Measurements from ENCODE around the gene SLC4A1. TPM values are rescaled to one million over a fixed set of nuclear protein-coding genes. Genes with fewer than 3 reads are reported as not detected.
A peak's percentile ranks its signal among the peaks of the same experiment; 100 is the strongest.

The SLC4A1 gene
- total RNA-seq, 1 experiment from 2014 or later: 0.22 TPM

DNA sequence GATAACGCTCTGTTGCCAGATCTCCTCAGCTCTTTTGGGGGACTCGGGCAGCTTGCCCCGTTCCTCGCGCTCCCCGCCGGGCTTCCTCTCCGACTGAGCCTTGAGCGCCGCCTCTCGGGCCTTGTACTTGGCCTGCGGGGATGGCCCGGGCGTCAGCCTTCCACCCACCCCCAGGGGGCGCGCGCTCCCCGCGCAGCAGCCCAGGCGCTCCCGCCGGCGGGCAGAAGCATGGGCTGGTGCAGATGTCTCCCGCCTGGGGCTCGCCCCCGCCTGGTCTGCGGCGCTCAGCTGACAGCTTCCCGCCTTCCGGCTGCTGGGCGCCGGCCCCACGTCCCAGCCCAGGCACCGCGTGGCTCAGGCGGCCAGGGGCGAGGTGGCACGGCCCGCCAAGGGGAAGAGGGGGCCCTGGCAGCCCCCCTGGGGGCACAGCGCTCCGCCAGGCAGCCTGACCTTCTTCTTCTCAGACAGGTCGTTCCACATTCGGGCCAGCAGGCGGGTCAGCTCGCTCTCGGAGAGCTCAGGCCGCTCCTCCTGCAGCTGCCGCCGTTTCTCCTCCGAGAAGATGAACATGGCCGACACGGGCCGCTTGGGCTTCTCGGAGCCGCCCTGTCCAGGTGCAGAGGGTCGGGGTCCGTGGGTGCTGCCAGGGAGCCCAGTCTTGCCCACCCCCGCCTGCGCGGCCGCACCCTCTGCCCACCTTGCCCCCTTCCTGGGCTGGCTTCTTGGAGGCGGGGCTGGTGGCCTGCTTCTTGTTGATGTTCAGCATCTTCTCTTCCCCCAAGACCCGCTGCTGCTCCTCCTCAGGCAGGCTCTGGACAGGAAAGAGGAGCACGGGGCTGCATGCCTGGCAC, 57.4 kb downstream of the SLC4A1 start:
- POLR2A ChIA-PET: interaction anchor here (0.9 to 1.7 kb wide), 3 partner anchors 114 to 140 kb away, joined by 3 to 5 read pairs (median 3); partner anchors contain the start of genes G6PC3, GRN and SLC25A39
- Histone ChIP-seq H3K36me3 (ENCODE audit: control insufficient read depth in 1 of 2, insufficient read depth in 2 of 2, low read length in 2 of 2) (peaks cover 20 to 51% of the 10 kb centered on the region in 2 experiments; a peak in 3 of 4 replicates), H3K9me2 (ENCODE audit: insufficient read depth) (no peaks in the 10 kb centered on the region), H3K79me2 (ENCODE audit: insufficient read depth, low read length) (peaks cover 14% of the 10 kb centered on the region; the same call in 1 of the 2 replicates), H3K27me3 (ENCODE audit: insufficient read depth, low read length) (no peaks in the 10 kb centered on the region), H3K4me1 (ENCODE audit: control insufficient read depth in 1 of 2, insufficient read depth in 2 of 2, low read length in 2 of 2) (peaks cover 19 to 49% of the 10 kb centered on the region in 2 experiments), H3K9me3 (ENCODE audit: control insufficient read depth in 1 of 2, insufficient read depth in 1 of 2, low read depth in 1 of 2, low read length in 2 of 2) (no peaks in the 10 kb centered on the region), H4K20me1 (ENCODE audit: insufficient read depth) (no peaks in the 10 kb centered on the region), H3K27ac (ENCODE audit: low read depth, low read length) (peak overlapping the region; percentile 42), H3K4me2 (ENCODE audit: low read length) (peak overlapping the region; percentile 70), H2AFZ (ENCODE audit: low read depth, low read length, poor library complexity, severe bottlenecking) (no peak overlapping the region), H3K9ac (ENCODE audit: low read length) (peak overlapping the region; percentile 39), H3K4me3 (replicated peaks in 1 of 2; ENCODE audit: low read depth in 1 of 2, low read length in 2 of 2) (0 out of 4 replicates have a peak overlapping the region, but pooled peaks of 1 of the 2 experiments have one; percentile 2)
- CTCF ChIA-PET: interaction anchor here (0.9 to 3.0 kb wide), 17 partner anchors 8 to 313 kb away, joined by 3 to 19 read pairs (median 7); partner anchors contain the start of genes FAM171A2, GRN, SLC25A39 and TMUB2
- DNase-seq (ENCODE audit: low read depth, low spot score) (peak; percentile 63), ATAC-seq (peak; percentile 88)
- no TSS peak for BruUV-seq (replicated peaks)
- RAD21 ChIA-PET (ENCODE audit: low non-redundant PET in 1 of 2, low total read pairs in 2 of 2, uncharacterized antibody in 2 of 2, unreplicated experiment in 2 of 2): interaction anchor here in 1 of 2 experiments (0.7 to 1.2 kb wide), 2 partner anchors 116 to 139 kb away, joined by 3 to 4 read pairs; no protein-coding TSS in a partner anchor
- intact Hi-C loops (cut with micrococcal nuclease): loop anchor here (2.0 to 10.0 kb wide), 2 partner anchors 116 to 314 kb away; no protein-coding TSS in a partner anchor
- no peak for TF ChIP-seq EZH2 (IDR thresholded peaks at IDR 0.05)
- no peak for TF ChIP-seq SP1 (IDR thresholded peaks at IDR 0.05; ENCODE audit: low read depth)
- no peak for TF ChIP-seq CBX3 (IDR thresholded peaks at IDR 0.05; ENCODE audit: low read depth)
- peak; percentile 90 for TF ChIP-seq EGR1 (IDR thresholded peaks at IDR 0.05; ENCODE audit: low read depth)
- TF ChIP-seq ELF1 (IDR thresholded peaks at IDR 0.05; ENCODE audit: borderline replicate concordance, low read depth): no peak
- TF ChIP-seq EZH2phosphoT487 (IDR thresholded peaks at IDR 0.05; ENCODE audit: borderline replicate concordance): no peak
- peak; percentile 70 for TF ChIP-seq YY1 (IDR thresholded peaks at IDR 0.05; ENCODE audit: extremely low read depth, insufficient replicate concordance, low read depth, low read length)
- TF ChIP-seq ATF3 (IDR thresholded peaks at IDR 0.05): no peak
- no peak for TF ChIP-seq FOSL1 (IDR thresholded peaks at IDR 0.05; ENCODE audit: low read depth)
- TF ChIP-seq, protein P1, sequence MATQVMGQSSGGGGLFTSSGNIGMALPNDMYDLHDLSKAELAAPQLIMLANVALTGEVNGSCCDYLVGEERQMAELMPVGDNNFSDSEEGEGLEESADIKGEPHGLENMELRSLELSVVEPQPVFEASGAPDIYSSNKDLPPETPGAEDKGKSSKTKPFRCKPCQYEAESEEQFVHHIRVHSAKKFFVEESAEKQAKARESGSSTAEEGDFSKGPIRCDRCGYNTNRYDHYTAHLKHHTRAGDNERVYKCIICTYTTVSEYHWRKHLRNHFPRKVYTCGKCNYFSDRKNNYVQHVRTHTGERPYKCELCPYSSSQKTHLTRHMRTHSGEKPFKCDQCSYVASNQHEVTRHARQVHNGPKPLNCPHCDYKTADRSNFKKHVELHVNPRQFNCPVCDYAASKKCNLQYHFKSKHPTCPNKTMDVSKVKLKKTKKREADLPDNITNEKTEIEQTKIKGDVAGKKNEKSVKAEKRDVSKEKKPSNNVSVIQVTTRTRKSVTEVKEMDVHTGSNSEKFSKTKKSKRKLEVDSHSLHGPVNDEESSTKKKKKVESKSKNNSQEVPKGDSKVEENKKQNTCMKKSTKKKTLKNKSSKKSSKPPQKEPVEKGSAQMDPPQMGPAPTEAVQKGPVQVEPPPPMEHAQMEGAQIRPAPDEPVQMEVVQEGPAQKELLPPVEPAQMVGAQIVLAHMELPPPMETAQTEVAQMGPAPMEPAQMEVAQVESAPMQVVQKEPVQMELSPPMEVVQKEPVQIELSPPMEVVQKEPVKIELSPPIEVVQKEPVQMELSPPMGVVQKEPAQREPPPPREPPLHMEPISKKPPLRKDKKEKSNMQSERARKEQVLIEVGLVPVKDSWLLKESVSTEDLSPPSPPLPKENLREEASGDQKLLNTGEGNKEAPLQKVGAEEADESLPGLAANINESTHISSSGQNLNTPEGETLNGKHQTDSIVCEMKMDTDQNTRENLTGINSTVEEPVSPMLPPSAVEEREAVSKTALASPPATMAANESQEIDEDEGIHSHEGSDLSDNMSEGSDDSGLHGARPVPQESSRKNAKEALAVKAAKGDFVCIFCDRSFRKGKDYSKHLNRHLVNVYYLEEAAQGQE (IDR thresholded peaks at IDR 0.05; ENCODE audit: low read depth): no peak
- TF ChIP-seq ZFX (IDR thresholded peaks at IDR 0.05): peak; percentile 33; the same call in 1 of the 2 replicates
- TF ChIP-seq CEBPB (IDR thresholded peaks at IDR 0.05; ENCODE audit: low read depth): no peak
- TF ChIP-seq TCF7L2 (IDR thresholded peaks at IDR 0.05; ENCODE audit: borderline replicate concordance, extremely low read depth, insufficient read depth, insufficient read length): no peak
- peak; percentile 99 for TF ChIP-seq RAD21 (IDR thresholded peaks at IDR 0.05; ENCODE audit: low read depth)
- no peak for TF ChIP-seq SRF (IDR thresholded peaks at IDR 0.05; ENCODE audit: low read depth)
- no peak for TF ChIP-seq ZNF274 (IDR thresholded peaks at IDR 0.05; ENCODE audit: low read depth, low read length)
- no peak for TF ChIP-seq JUND (IDR thresholded peaks at IDR 0.05)
- TF ChIP-seq SIN3A (IDR thresholded peaks at IDR 0.05; ENCODE audit: low read depth): no peak
- peak; percentile 56 for TF ChIP-seq POLR2AphosphoS5 (IDR thresholded peaks at IDR 0.05; ENCODE audit: low read depth, low read length)
- TF ChIP-seq CTCF (IDR thresholded peaks at IDR 0.05 in 2 of 3, conservative IDR thresholded peaks at IDR 0.05 in 1 of 3; ENCODE audit: borderline replicate concordance in 1 of 3, insufficient read depth in 1 of 3, low read depth in 2 of 3, low read length in 2 of 3): peak; percentile 90 to 99 (median 99)
- TF ChIP-seq, protein P2, sequence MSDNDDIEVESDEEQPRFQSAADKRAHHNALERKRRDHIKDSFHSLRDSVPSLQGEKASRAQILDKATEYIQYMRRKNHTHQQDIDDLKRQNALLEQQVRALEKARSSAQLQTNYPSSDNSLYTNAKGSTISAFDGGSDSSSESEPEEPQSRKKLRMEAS (IDR thresholded peaks at IDR 0.05): peak; percentile 92
